HepG2 (cell line): Measurements from ENCODE around the gene ARHGEF40. TPM values are rescaled to one million over a fixed set of nuclear protein-coding genes. Genes with fewer than 3 reads are reported as not detected.

ENCODE experiments used
- CHD4 ChIP-seq: fragments of 200-600 bp; sonication (generic); IDR thresholded peaks from 2 replicates; pipeline ENCODE4 v1.7.0; 2017; ENCODE audit warnings: mild to moderate bottlenecking, low read length, borderline replicate concordance
- HMGA1 ChIP-seq: sonication (generic); formaldehyde crosslinking; conservative IDR thresholded peaks from 2 replicates; pipeline ENCODE4 v1.4.0; 2020; ENCODE audit warnings: missing genetic modification reagents
- IRF2 ChIP-seq: IDR thresholded peaks from 2 replicates; pipeline ENCODE4 v1.6.1; 2018; ENCODE audit warnings: missing genetic modification reagents, missing compliant biosample characterization
- MTF1 ChIP-seq: sonication (generic); formaldehyde crosslinking; IDR thresholded peaks from 2 replicates; pipeline ENCODE4 v1.5.0; 2020; ENCODE audit warnings: missing genetic modification reagents
- SIX1 ChIP-seq: sonication (generic); formaldehyde crosslinking; IDR thresholded peaks from 2 replicates; pipeline ENCODE4 v1.4.0; 2020; ENCODE audit warnings: missing genetic modification reagents, borderline replicate concordance
- SUZ12 ChIP-seq: fragments of 150-350 bp; IDR thresholded peaks from 2 replicates; pipeline ENCODE4 v1.6.1; 2014; ENCODE audit warnings: low read depth, low read length
- ZKSCAN1 ChIP-seq: fragments of 150-350 bp; IDR thresholded peaks from 2 replicates; pipeline ENCODE4 v1.6.1; 2014; ENCODE audit warnings: low read length
- ZMAT3 ChIP-seq: sonication (generic); formaldehyde crosslinking; conservative IDR thresholded peaks from 2 replicates; pipeline ENCODE4 v1.7.0; 2021; ENCODE audit warnings: missing genetic modification reagents
- polyA plus RNA-seq, 8 experiments: library from polyadenylated mRNA; depleted of rRNA in 3 of 8; stranded (reverse) in 7 of 8; unstranded in 1 of 8; fragments of >200 nt; fragmentation: Illumina TruSeq in 4 of 8; extraction: Trizol in 4 of 8; gene quantifications; 2 replicates each; pipeline versions ENCODE4 v1.2.1 to v1.2.3, GENCODE V29; 2011 to 2016; ENCODE audit warnings: low read depth in 4 of 8, missing spikeins in 1 of 8, mixed read lengths in 1 of 8; ENCODE audit not compliant: insufficient read depth in 1 of 8
- total RNA-seq, 5 experiments: library from RNA; depleted of rRNA; stranded (reverse); fragments of >200 nt; fragmentation: Illumina TruSeq; extraction: Trizol; gene quantifications; 2 replicates each; pipeline ENCODE4 v1.2.3, GENCODE V29; 2016; ENCODE audit warnings: low read depth in 1 of 5
- TF ChIP-seq, protein P1 (sequence below): sonication (generic); formaldehyde crosslinking; IDR thresholded peaks from 2 replicates; pipeline ENCODE4 v1.4.0; 2020; ENCODE audit warnings: missing genetic modification reagents, borderline replicate concordance
- TF ChIP-seq, protein P2 (sequence below): sonication (generic); formaldehyde crosslinking; IDR thresholded peaks from 2 replicates; pipeline ENCODE4 v1.4.0; 2020; ENCODE audit warnings: mild to moderate bottlenecking, missing genetic modification reagents
- TF ChIP-seq, protein P3 (sequence below): sonication (generic); formaldehyde crosslinking; IDR thresholded peaks from 2 replicates; pipeline ENCODE4 v1.8.0; 2022; ENCODE audit warnings: low read depth, missing genetic modification reagents
- TF ChIP-seq, protein P4 (sequence below): sonication (generic); formaldehyde crosslinking; IDR thresholded peaks from 2 replicates; pipeline ENCODE4 v1.4.0; 2020; ENCODE audit warnings: missing genetic modification reagents, borderline replicate concordance
- TF ChIP-seq, protein P5 (sequence below): sonication (generic); formaldehyde crosslinking; IDR thresholded peaks from 2 replicates; pipeline ENCODE4 v1.8.1; 2022; ENCODE audit warnings: low read depth, mild to moderate bottlenecking, missing genetic modification reagents
- TF ChIP-seq, protein P6 (sequence below): sonication (generic); formaldehyde crosslinking; IDR thresholded peaks from 2 replicates; pipeline ENCODE4 v1.4.0; 2020; ENCODE audit warnings: missing genetic modification reagents, borderline replicate concordance

The ARHGEF40 gene
- total and polyA plus RNA-seq, 2 of the 13 experiments (the other 11 are each of a cell fraction or from before 2014, with no cell fraction given), result 28.1 to 78.1 TPM

DNA sequence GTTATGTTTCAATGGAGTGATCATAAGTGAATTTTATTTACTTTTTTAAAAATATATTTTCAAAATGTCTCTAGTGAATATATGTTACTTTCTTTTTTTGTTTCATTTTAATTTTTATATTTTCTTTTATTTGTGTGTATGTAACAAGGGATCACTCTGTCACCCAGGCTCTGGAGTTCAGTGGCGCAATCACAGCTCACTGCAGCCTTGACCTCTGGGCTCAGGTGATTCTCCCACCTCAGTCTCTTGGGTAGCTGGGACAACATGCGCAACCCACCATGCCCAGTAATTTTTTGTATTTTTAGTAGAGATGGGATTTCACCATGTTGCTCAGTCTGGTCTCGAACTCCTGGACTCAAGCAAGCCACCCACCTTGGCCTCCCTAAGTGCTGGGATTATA lies 48.8 kb downstream of the ARHGEF40 start (continued):
- TF ChIP-seq, protein P1, sequence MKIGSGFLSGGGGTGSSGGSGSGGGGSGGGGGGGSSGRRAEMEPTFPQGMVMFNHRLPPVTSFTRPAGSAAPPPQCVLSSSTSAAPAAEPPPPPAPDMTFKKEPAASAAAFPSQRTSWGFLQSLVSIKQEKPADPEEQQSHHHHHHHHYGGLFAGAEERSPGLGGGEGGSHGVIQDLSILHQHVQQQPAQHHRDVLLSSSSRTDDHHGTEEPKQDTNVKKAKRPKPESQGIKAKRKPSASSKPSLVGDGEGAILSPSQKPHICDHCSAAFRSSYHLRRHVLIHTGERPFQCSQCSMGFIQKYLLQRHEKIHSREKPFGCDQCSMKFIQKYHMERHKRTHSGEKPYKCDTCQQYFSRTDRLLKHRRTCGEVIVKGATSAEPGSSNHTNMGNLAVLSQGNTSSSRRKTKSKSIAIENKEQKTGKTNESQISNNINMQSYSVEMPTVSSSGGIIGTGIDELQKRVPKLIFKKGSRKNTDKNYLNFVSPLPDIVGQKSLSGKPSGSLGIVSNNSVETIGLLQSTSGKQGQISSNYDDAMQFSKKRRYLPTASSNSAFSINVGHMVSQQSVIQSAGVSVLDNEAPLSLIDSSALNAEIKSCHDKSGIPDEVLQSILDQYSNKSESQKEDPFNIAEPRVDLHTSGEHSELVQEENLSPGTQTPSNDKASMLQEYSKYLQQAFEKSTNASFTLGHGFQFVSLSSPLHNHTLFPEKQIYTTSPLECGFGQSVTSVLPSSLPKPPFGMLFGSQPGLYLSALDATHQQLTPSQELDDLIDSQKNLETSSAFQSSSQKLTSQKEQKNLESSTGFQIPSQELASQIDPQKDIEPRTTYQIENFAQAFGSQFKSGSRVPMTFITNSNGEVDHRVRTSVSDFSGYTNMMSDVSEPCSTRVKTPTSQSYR (CRISPR knock-in tag), result no peak
- TF ChIP-seq, protein P2, sequence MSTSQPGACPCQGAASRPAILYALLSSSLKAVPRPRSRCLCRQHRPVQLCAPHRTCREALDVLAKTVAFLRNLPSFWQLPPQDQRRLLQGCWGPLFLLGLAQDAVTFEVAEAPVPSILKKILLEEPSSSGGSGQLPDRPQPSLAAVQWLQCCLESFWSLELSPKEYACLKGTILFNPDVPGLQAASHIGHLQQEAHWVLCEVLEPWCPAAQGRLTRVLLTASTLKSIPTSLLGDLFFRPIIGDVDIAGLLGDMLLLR (CRISPR knock-in tag), result no peak
- TF ChIP-seq, protein P3, sequence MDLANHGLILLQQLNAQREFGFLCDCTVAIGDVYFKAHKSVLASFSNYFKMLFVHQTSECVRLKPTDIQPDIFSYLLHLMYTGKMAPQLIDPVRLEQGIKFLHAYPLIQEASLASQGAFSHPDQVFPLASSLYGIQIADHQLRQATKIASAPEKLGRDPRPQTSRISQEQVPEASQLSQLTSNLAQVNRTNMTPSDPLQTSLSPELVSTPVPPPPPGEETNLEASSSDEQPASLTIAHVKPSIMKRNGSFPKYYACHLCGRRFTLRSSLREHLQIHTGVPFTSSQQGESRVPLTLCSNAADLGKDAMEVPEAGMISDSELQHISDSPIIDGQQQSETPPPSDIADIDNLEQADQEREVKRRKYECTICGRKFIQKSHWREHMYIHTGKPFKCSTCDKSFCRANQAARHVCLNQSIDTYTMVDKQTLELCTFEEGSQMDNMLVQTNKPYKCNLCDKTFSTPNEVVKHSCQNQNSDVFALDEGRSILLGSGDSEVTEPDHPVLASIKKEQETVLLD, result no peak
- TF ChIP-seq IRF2 (CRISPR knock-in tag), result no peak
- TF ChIP-seq CHD4, result no peak
- no peak for TF ChIP-seq ZMAT3
- no peak for TF ChIP-seq SIX1
- TF ChIP-seq HMGA1 (CRISPR knock-in tag), result no peak
- no peak for TF ChIP-seq ZKSCAN1
- TF ChIP-seq, protein P4, sequence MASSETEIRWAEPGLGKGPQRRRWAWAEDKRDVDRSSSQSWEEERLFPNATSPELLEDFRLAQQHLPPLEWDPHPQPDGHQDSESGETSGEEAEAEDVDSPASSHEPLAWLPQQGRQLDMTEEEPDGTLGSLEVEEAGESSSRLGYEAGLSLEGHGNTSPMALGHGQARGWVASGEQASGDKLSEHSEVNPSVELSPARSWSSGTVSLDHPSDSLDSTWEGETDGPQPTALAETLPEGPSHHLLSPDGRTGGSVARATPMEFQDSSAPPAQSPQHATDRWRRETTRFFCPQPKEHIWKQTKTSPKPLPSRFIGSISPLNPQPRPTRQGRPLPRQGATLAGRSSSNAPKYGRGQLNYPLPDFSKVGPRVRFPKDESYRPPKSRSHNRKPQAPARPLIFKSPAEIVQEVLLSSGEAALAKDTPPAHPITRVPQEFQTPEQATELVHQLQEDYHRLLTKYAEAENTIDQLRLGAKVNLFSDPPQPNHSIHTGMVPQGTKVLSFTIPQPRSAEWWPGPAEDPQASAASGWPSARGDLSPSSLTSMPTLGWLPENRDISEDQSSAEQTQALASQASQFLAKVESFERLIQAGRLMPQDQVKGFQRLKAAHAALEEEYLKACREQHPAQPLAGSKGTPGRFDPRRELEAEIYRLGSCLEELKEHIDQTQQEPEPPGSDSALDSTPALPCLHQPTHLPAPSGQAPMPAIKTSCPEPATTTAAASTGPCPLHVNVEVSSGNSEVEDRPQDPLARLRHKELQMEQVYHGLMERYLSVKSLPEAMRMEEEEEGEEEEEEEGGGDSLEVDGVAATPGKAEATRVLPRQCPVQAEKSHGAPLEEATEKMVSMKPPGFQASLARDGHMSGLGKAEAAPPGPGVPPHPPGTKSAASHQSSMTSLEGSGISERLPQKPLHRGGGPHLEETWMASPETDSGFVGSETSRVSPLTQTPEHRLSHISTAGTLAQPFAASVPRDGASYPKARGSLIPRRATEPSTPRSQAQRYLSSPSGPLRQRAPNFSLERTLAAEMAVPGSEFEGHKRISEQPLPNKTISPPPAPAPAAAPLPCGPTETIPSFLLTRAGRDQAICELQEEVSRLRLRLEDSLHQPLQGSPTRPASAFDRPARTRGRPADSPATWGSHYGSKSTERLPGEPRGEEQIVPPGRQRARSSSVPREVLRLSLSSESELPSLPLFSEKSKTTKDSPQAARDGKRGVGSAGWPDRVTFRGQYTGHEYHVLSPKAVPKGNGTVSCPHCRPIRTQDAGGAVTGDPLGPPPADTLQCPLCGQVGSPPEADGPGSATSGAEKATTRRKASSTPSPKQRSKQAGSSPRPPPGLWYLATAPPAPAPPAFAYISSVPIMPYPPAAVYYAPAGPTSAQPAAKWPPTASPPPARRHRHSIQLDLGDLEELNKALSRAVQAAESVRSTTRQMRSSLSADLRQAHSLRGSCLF (CRISPR knock-in tag), result no peak
- TF ChIP-seq SUZ12, result no peak
- no peak for TF ChIP-seq MTF1
- TF ChIP-seq, protein P5, sequence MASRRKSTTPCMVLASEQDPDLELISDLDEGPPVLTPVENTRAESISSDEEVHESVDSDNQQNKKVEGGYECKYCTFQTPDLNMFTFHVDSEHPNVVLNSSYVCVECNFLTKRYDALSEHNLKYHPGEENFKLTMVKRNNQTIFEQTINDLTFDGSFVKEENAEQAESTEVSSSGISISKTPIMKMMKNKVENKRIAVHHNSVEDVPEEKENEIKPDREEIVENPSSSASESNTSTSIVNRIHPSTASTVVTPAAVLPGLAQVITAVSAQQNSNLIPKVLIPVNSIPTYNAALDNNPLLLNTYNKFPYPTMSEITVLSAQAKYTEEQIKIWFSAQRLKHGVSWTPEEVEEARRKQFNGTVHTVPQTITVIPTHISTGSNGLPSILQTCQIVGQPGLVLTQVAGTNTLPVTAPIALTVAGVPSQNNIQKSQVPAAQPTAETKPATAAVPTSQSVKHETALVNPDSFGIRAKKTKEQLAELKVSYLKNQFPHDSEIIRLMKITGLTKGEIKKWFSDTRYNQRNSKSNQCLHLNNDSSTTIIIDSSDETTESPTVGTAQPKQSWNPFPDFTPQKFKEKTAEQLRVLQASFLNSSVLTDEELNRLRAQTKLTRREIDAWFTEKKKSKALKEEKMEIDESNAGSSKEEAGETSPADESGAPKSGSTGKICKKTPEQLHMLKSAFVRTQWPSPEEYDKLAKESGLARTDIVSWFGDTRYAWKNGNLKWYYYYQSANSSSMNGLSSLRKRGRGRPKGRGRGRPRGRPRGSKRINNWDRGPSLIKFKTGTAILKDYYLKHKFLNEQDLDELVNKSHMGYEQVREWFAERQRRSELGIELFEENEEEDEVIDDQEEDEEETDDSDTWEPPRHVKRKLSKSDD (CRISPR knock-in tag), result no peak
- TF ChIP-seq, protein P6, sequence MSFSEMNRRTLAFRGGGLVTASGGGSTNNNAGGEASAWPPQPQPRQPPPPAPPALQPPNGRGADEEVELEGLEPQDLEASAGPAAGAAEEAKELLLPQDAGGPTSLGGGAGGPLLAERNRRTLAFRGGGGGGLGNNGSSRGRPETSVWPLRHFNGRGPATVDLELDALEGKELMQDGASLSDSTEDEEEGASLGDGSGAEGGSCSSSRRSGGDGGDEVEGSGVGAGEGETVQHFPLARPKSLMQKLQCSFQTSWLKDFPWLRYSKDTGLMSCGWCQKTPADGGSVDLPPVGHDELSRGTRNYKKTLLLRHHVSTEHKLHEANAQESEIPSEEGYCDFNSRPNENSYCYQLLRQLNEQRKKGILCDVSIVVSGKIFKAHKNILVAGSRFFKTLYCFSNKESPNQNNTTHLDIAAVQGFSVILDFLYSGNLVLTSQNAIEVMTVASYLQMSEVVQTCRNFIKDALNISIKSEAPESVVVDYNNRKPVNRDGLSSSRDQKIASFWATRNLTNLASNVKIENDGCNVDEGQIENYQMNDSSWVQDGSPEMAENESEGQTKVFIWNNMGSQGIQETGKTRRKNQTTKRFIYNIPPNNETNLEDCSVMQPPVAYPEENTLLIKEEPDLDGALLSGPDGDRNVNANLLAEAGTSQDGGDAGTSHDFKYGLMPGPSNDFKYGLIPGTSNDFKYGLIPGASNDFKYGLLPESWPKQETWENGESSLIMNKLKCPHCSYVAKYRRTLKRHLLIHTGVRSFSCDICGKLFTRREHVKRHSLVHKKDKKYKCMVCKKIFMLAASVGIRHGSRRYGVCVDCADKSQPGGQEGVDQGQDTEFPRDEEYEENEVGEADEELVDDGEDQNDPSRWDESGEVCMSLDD (CRISPR knock-in tag), result no peak
